Stimulated activated naive CD8-positive, alpha-beta T cell treated with anti-CD3 and anti-CD28 coated beads, Interleukin-15, Interleukin-2, amounts not matched to agents 100 ng/mL and 50 ng/mL, for 24 hours (primary cell): ENCODE measurements around the gene RDM1.
A peak's percentile ranks its signal among the peaks of the same experiment; 100 is the strongest.
"Not testable (repeated sequence)": the region's sequence is repeated elsewhere in the genome, so short reads cannot be mapped to it uniquely, and the experiment has no call there.

Experiments used
- H3K27ac Mint-ChIP-seq: one replicate; pipeline ENCODE4 v1.8.0; 2021; ENCODE audit warnings: mild to moderate bottlenecking, mixed read lengths
- H3K27me3 Mint-ChIP-seq: one replicate; pipeline ENCODE4 v1.8.0; 2021; ENCODE audit warnings: mixed read lengths
- H3K36me3 Mint-ChIP-seq: one replicate; pipeline ENCODE4 v1.8.0; 2021; ENCODE audit warnings: low read depth, mixed read lengths
- H3K4me1 Mint-ChIP-seq: one replicate; pipeline ENCODE4 v1.8.0; 2021; ENCODE audit warnings: low read depth, mixed read lengths
- H3K4me3 Mint-ChIP-seq: one replicate; pipeline ENCODE4 v1.8.0; 2021; ENCODE audit warnings: mild to moderate bottlenecking, mixed read lengths
- H3K9me3 Mint-ChIP-seq: one replicate; pipeline ENCODE4 v1.8.0; 2021; ENCODE audit warnings: mixed read lengths

RDM1 gene

GRCh38 chr17:35947156-35947585 is 16.6 kb upstream of the RDM1 start:
- H3K4me3 Mint-ChIP-seq = no peak overlapping the region
- no peaks in the 10 kb centered on the region for H3K4me1 Mint-ChIP-seq
- no peak overlapping the region for H3K27ac Mint-ChIP-seq
- H3K36me3 Mint-ChIP-seq = no peaks in the 10 kb centered on the region
- no peaks in the 10 kb centered on the region for H3K9me3 Mint-ChIP-seq
- no peaks in the 10 kb centered on the region for H3K27me3 Mint-ChIP-seq

- Mint-ChIP-seq H3K4me1 (no peaks in the 10 kb centered on the region), H3K27me3 (no peaks in the 10 kb centered on the region), H3K27ac (no peak overlapping the region), H3K4me3 (no peak overlapping the region), H3K9me3 (no peaks in the 10 kb centered on the region), H3K36me3 (no peaks in the 10 kb centered on the region)
Measured at GRCh38 chr17:35944151-35944550, 13.6 kb upstream of the RDM1 start.

- Mint-ChIP-seq H3K36me3 (no peaks in the 10 kb centered on the region), H3K27me3 (no peaks in the 10 kb centered on the region), H3K27ac (no peak within 1 kb of the TSS), H3K4me1 (no peaks in the 10 kb centered on the region), H3K9me3 (no peaks in the 10 kb centered on the region), H3K4me3 (no peak within 1 kb of the TSS)
Measured at GRCh38 chr17:35943537-35943936, 13.0 kb upstream of the RDM1 start, which contains the start of gene LYZL6. TSS of gene LYZL6 (minus strand) at chr17:35943713. CDS start at chr17:35939356, 4,357 bp downstream.

- H3K9me3 Mint-ChIP-seq = no peaks in the 10 kb centered on the region
- no peaks in the 10 kb centered on the region for H3K36me3 Mint-ChIP-seq
- H3K27me3 Mint-ChIP-seq = no peaks in the 10 kb centered on the region
- H3K4me3 Mint-ChIP-seq = no peak overlapping the region
- no peaks in the 10 kb centered on the region for H3K4me1 Mint-ChIP-seq
- no peak overlapping the region for H3K27ac Mint-ChIP-seq
Measured at GRCh38 chr17:35942588-35943186, 12.1 kb upstream of the RDM1 start.

GRCh38 chr17:35938492-35938891 is 7.9 kb upstream of the RDM1 start:
- not testable (repeated sequence) for H3K4me1 Mint-ChIP-seq, H3K36me3 Mint-ChIP-seq, H3K27me3 Mint-ChIP-seq, H3K27ac Mint-ChIP-seq, H3K9me3 Mint-ChIP-seq, H3K4me3 Mint-ChIP-seq

- H3K36me3 Mint-ChIP-seq = no peaks in the 10 kb centered on the region
- H3K4me3 Mint-ChIP-seq = no peak overlapping the region
- H3K27ac Mint-ChIP-seq = no peak overlapping the region
- no peaks in the 10 kb centered on the region for H3K9me3 Mint-ChIP-seq
- H3K27me3 Mint-ChIP-seq = no peaks in the 10 kb centered on the region
- peaks cover 6% of the 10 kb centered on the region for H3K4me1 Mint-ChIP-seq
Measured at GRCh38 chr17:35936063-35936462, 5.5 kb upstream of the RDM1 start.

- Mint-ChIP-seq H3K27me3 (no peaks in the 10 kb centered on the region), H3K4me1 (peaks cover 18% of the 10 kb centered on the region), H3K9me3 (no peaks in the 10 kb centered on the region), H3K27ac (no peak overlapping the region), H3K36me3 (no peaks in the 10 kb centered on the region), H3K4me3 (no peak overlapping the region)
Measured at GRCh38 chr17:35934760-35935159, 4.2 kb upstream of the RDM1 start.

GRCh38 chr17:35932586-35932985 is 2.0 kb upstream of the RDM1 start:
- H3K27ac Mint-ChIP-seq = no peak overlapping the region
- peaks cover 6% of the 10 kb centered on the region for H3K36me3 Mint-ChIP-seq

GRCh38 chr17:35931794-35932425 is 1.3 kb upstream of the RDM1 start:
- Mint-ChIP-seq H3K27ac (no peak overlapping the region), H3K36me3 (peaks cover 6% of the 10 kb centered on the region), H3K27me3 (peaks cover 3% of the 10 kb centered on the region), H3K4me3 (no peak overlapping the region), H3K9me3 (no peaks in the 10 kb centered on the region), H3K4me1 (peaks cover 22% of the 10 kb centered on the region)

More at GRCh38 chr17:35932586-35932985, 2.0 kb upstream of the RDM1 start:
- H3K4me3 Mint-ChIP-seq = no peak overlapping the region
- peaks cover 3% of the 10 kb centered on the region for H3K27me3 Mint-ChIP-seq
- peaks cover 22% of the 10 kb centered on the region for H3K4me1 Mint-ChIP-seq
- H3K9me3 Mint-ChIP-seq = no peaks in the 10 kb centered on the region

GRCh38 chr17:35927714-35928113 is 2.9 kb downstream of the RDM1 start:
- Mint-ChIP-seq H3K4me3 (no peak overlapping the region), H3K36me3 (peaks cover 6% of the 10 kb centered on the region), H3K27me3 (peaks cover 3% of the 10 kb centered on the region), H3K27ac (no peak overlapping the region), H3K9me3 (no peaks in the 10 kb centered on the region), H3K4me1 (peaks cover 22% of the 10 kb centered on the region)

- no peak overlapping the region for H3K4me3 Mint-ChIP-seq
- peaks cover 17% of the 10 kb centered on the region for H3K4me1 Mint-ChIP-seq
- H3K36me3 Mint-ChIP-seq = peaks cover 6% of the 10 kb centered on the region
- H3K9me3 Mint-ChIP-seq = no peaks in the 10 kb centered on the region
- H3K27ac Mint-ChIP-seq = no peak overlapping the region
- peaks cover 3% of the 10 kb centered on the region for H3K27me3 Mint-ChIP-seq
Measured at GRCh38 chr17:35923609-35924114, 6.9 kb downstream of the RDM1 start.

GRCh38 chr17:35920229-35920628 is 10.3 kb downstream of the RDM1 start:
- peak overlapping the region; percentile 14 for H3K27ac Mint-ChIP-seq
- H3K4me1 Mint-ChIP-seq = peaks cover 24% of the 10 kb centered on the region
- no peaks in the 10 kb centered on the region for H3K27me3 Mint-ChIP-seq
- no peaks in the 10 kb centered on the region for H3K9me3 Mint-ChIP-seq
- no peaks in the 10 kb centered on the region for H3K36me3 Mint-ChIP-seq
- no peak overlapping the region for H3K4me3 Mint-ChIP-seq

- H3K4me1 Mint-ChIP-seq = peaks cover 33% of the 10 kb centered on the region
Measured at GRCh38 chr17:35918665-35919064, 11.9 kb downstream of the RDM1 start.

GRCh38 chr17:35917519-35918213 is 12.9 kb downstream of the RDM1 start:
- no peaks in the 10 kb centered on the region for H3K36me3 Mint-ChIP-seq
- peaks cover 43% of the 10 kb centered on the region for H3K4me1 Mint-ChIP-seq
- no peak overlapping the region for H3K27ac Mint-ChIP-seq
- no peaks in the 10 kb centered on the region for H3K9me3 Mint-ChIP-seq
- H3K4me3 Mint-ChIP-seq = no peak overlapping the region
- H3K27me3 Mint-ChIP-seq = no peaks in the 10 kb centered on the region

More at GRCh38 chr17:35918665-35919064, 11.9 kb downstream of the RDM1 start:
- Mint-ChIP-seq H3K36me3 (no peaks in the 10 kb centered on the region), H3K27me3 (no peaks in the 10 kb centered on the region), H3K9me3 (no peaks in the 10 kb centered on the region), H3K4me3 (no peak overlapping the region), H3K27ac (no peak overlapping the region)
